COLO829 (cell line): Measurements from ENCODE around the gene PHLDB2.

ENCODE experiments used
- DNase-seq: peaks from one replicate; pipeline ENCODE4 v3.0.0; 2012; ENCODE audit warnings: low spot score

PHLDB2 gene

GRCh38 chr3:111999484-112000324 is 140.6 kb downstream of the PHLDB2 start:
- no peak for DNase-seq

DNA sequence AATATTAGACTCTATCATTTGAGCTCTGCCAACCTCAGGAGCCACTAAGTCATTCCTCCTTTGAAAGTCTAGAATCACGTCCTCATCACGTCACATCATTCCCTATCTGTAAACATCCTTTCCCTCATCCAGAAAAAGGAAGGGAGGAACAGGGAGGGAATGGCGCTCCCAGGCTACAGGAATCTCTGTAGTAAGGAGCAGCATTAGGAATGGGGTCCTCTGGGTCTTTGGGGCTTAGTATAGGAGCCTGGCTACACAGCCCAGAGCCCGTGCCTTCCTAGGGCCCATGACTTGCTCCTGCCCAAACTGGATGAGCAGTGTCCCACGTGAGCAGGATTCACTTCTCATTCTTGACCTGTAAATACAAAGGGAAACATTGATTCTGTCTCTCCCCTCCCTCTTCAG is 141.3 kb downstream of the PHLDB2 start:
- no peak for DNase-seq

GRCh38 chr3:112000966-112001365 is 141.9 kb downstream of the PHLDB2 start:
- DNase-seq = no peak

DNA sequence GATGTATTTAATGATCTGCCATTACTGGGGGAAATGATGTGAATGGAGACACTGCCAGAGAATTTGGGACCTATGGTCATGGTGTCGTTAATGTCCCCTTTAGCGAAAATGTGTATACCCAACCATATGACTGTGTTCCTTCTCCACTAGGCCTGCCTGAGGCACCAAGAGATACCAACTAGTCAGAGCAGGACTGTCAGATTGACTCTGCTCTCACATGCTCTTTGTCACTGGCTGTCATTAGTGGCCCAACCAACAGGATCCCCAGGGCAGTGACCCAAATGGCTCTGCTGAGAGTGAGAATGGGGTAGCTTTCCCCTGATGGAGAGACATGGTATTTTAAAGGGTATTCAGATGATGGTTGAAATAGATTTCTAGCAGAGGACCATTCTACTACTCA is 142.5 kb downstream of the PHLDB2 start:
- DNase-seq = no peak

GRCh38 chr3:112002096-112002971 is 143.3 kb downstream of the PHLDB2 start:
- DNase-seq = no peak

DNA sequence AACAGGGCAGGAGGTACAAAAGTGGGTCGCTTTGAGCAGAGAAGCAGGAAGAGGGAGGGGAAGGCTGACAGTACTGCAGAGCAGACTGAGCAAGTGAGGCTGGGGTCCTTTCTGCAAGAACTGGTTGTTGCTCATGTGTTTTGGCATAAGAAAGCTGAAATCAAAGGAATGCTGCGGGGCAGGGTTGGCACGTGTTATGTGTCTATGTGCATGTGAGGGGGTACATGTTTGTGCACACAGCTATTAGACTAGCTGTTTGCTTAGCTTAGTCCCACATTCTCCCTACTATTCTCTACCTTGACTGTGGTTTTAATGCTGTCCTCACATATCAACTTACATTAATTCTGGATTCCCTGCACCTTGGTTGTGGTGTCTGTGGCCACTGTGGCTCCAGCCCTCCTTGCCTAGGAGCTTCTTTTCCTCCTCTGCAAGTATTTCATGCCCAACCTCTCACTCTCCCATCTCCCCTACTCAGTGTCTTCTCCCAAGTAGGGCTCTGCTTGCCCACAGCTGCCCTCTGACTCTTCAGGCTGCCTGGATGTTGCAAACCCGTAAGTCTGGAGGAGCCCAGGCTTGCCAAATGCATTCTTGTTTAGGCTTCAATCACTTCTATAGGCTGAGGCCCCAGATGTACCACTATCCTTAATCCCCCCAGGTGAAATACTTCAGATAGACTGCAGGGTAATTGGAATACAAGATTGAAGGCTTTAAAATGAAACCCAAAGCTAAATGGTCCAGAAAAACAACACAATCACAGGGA is 144.4 kb downstream of the PHLDB2 start:
- DNase-seq = no peak

DNA sequence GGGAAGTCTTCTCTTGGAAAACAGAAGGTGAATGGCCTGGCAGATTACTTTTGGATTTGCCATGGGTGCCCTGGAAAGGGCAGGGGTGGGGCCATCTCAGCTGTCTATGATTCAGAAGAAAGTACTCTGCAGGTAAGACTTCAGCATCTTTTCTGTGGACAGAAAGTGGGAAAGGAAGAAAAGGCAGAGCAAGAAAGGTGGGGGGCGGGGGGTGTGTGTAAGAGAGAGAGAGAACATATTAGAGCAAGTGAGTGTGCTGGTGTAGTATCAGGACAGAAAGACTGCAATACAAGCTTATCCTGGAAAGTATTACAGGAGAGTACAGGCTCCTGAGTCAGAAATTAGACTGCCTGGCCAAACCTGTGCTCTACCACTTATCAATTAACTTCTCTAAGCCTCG is 145.1 kb downstream of the PHLDB2 start:
- DNase-seq = no peak

DNA sequence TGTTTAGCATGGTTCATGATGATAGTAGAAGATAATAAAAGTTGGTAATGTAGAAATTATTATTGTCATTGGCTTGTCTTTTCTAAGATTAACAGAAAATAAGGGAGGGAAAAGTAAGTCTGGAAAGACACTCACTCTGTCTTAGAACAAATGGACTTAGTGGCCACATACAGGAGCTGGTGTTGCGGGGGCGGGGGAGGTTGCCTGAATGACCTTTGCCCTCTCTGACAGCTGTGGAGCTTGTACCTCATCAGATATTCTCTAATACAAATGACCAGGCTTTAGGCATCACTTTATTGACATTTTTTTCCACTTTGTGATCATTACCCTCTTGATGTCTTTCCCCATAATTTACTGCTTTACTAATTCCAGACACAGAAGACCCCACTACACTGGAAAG is 145.6 kb downstream of the PHLDB2 start:
- DNase-seq = no peak

DNA sequence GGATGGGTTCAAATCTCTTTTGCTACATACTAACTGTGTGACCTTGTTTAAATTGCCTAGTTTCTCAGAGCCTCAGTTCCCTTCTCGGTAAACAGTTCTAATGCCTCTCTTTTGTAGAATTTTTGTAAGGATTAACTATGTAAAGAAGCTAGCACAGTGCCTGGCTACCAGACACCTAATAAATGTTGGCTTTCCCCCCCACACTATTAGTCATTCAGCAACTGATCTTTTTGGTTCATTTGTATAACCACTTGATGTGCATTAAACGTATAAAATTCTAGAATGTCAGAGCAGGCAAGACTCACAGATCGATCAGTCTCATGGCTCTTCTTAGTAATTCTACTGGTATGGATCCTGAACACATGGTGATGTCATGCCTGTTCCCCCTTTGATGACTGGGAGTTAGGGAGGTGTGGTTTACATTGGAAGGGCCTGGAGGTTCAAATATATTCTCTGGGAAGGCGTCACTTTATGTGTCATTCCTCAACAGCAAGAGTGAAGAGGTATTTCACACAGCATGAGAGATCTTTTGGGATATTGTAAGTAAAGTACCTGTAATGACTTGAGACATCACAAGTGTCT is 146.1 kb downstream of the PHLDB2 start:
- DNase-seq = no peak

DNA sequence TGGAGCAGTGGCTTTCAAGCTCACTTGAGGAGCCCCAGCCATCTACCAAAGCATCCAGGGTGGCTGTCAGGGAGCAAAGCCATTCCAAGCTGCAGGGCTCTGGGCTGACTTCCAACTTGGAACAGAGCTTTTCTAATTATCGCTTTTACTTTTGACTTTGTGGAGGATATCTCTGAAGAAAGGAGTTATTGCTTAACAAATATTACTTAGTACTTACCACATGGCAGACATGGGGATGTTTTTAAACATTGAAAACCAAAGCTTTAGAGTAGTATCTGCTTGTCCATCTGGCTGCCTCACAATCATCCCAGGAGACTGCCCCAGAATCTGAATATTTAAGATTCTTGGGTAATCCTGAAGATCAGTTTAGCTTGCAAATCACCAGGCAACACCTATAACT is 148.6 kb downstream of the PHLDB2 start:
- DNase-seq = no peak

DNA sequence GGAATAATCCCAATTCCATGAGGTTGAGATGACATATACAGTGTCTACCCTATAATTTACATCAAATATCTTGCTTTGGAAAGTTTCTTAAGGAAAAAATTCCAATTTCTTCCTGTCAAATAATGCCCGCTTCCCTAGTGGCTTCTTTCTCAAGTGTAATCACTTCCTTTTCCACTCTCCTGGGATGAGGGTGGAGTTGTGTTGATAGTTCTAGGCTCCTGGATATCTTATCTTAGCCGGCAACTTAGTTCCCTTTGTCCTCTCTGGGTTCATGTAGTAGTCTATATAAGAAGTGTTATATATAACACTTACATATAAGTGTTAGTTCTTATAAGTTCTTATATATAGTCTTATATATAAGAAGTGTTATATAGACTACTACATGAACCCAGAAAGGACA is 150.6 kb downstream of the PHLDB2 start:
- no peak for DNase-seq

DNA sequence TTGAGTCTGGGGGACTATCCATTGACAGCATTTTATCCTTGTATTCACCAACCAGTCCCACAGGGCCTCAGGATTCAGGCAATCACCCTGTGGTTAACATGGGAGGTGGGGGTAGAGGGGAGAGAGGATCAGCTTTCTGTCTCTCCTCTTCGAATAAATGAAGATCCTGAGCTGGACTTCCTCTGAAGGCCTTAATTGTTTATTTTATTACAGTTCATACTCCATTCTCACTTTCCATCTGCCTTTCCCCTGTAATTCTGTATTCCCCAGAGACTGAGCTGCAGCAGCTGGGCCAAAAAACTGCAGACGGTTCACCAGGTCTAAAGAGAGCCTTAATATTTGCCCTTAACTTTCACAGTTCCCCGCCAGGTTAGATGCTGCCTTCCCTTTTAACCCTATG is 151.6 kb downstream of the PHLDB2 start:
- DNase-seq = no peak

DNA sequence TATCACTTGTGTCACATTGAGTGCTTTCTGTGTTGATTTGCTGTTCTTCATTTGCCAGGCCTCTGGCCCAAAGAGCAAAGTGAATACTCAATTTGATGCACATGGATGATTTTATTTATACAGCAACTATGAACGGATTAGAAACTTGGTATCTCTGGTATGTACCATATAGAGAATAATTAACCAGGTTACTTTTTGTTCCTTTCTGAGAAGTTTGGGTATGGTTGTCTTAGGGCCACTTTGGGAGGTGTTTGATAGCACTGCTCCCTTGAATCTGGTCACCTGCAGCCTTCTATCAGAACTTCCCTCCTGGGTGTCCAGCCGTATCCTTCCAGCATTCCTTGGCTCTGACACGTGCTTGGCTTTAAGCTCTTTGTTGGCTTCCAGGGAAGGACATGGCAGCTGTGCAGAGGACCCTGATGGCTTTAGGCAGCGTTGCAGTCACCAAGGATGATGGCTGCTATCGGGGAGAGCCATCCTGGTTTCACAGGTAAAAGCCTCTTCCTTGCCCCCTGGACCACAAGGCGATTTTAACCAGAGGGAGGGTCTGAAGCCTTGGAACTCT is 152.4 kb downstream of the PHLDB2 start:
- no peak for DNase-seq

DNA sequence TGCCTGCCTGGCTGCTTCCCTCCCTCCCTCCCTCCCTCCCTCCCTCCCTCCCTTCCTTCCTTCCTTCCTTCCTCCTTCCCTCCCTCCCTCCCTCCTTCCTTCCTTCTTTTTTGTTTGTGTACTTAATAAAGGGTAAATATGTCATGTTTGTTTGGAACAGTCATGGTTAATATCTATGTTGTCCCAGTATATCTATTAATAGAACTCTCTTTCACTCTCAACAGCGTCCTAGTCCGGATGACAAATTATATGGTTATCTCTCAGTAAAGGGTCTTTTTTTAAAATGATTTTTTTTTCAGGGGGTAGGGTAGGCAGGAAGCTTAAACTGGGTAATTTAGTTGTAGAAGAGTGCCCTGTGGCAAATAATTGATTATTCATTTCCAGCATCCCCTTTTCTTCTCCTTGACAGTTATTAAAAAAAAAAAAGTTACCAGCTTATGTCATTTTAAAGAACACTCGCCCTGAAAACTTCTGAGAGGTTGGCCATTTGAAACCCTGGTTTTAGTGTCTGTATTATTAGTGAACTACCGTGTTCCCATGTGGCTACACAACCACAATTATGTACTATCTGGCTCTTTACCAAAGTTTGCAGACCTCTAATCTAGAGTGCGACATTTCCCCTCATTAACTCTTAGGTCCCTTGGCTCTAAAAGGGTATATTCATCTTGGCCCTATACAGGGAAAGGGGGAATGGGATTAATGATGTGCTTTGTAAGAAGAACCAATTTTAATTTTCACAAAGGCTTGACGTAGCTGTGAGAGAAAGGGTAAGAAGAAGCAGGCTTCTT is 153.3 kb downstream of the PHLDB2 start:
- DNase-seq = no peak

GRCh38 chr3:112013058-112013783 is 154.2 kb downstream of the PHLDB2 start:
- peak; percentile 75 for DNase-seq

GRCh38 chr3:112013784-112014143 is 154.7 kb downstream of the PHLDB2 start:
- DNase-seq = no peak

GRCh38 chr3:112017091-112017490 is 158.0 kb downstream of the PHLDB2 start:
- DNase-seq = no peak

- DNase-seq = no peak
Observed at GRCh38 chr3:112018712-112019111, 159.6 kb downstream of the PHLDB2 start.

DNA sequence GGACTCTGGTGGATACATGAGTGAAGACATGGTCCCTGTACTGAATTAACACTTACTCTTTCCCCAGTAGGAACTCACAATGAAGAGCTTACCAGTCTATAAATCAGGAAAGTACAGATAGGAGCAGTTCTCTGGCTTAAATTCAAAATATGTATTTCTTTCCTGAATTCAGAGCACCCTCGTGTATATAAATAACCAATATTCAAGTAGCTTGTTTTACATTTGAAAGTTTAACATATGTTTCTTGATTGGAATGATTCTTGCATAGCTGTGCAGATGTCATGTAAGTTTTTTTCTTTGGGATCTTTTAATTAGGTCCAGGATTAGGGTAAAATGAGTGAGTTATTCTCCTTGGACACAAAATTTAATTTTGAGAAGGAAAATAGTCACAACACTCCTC is 160.7 kb downstream of the PHLDB2 start:
- DNase-seq = no peak

GRCh38 chr3:112020674-112021085 is 161.6 kb downstream of the PHLDB2 start:
- DNase-seq = no peak
